Activated B cell treated with CpG ODN at 0.5 μM for 24 hours (primary cell): ENCODE results near the gene ZNF618. TPM values are rescaled to one million over a fixed set of nuclear protein-coding genes. Genes with fewer than 3 reads are reported as not detected.

Source experiments
- ATAC-seq: fragments of 200-7000 bp; cut with Tn5 transposase; one replicate; pipeline ENCODE4 v1.10.0; 2021; ENCODE audit warnings: low read depth, mild to moderate bottlenecking, moderate library complexity
- CTCF ChIA-PET: fragments of 350-600 bp; sonication (Branson Sonifier 250); formaldehyde crosslinking; loops from one replicate; lab custom pipeline; 2021; ENCODE audit warnings: antibody characterized with exemption; lab: Charles Lee
- POLR2A ChIA-PET: fragments of 350-600 bp; sonication (Branson Sonifier 250); formaldehyde crosslinking; loops from one replicate; lab custom pipeline; 2021; ENCODE audit warnings: antibody characterized with exemption; lab: Charles Lee
- DNase-seq: peaks from one replicate; pipeline ENCODE4 v3.0.0; 2022
- H3K27ac Mint-ChIP-seq: one replicate; pipeline ENCODE4 v1.8.0; 2020; ENCODE audit warnings: mixed read lengths
- H3K27me3 Mint-ChIP-seq: one replicate; pipeline ENCODE4 v1.8.0; 2021; ENCODE audit warnings: mixed read lengths
- H3K36me3 Mint-ChIP-seq: one replicate; pipeline ENCODE4 v1.8.0; 2021; ENCODE audit warnings: low read depth, mixed read lengths
- H3K4me1 Mint-ChIP-seq: one replicate; pipeline ENCODE4 v1.8.0; 2021; ENCODE audit warnings: mixed read lengths
- H3K4me3 Mint-ChIP-seq: one replicate; pipeline ENCODE4 v1.8.0; 2020; ENCODE audit warnings: mild to moderate bottlenecking, mixed read lengths
- H3K9me3 Mint-ChIP-seq: one replicate; pipeline ENCODE4 v1.8.0; 2020; ENCODE audit warnings: mixed read lengths
- intact Hi-C: fragments of 100-400 bp; cut with micrococcal nuclease; formaldehyde crosslinking; loops from one replicate; pipeline ENCODE4 v1.15.1; 2024
- total RNA-seq: library from RNA; stranded (reverse); gene quantifications from 2 replicates; pipeline ENCODE4 v1.2.3, GENCODE V29; 2022
- TF ChIP-seq, protein P1 (sequence below): fragments of 200-600 bp; IDR thresholded peaks from one replicate; pipeline ENCODE4 v1.8.0; 2022; ENCODE audit warnings: antibody characterized with exemption, mild to moderate bottlenecking

Gene ZNF618
- total RNA-seq, 1 donor from 2014 or later = 0.67 TPM

GRCh38 chr9:113953531-113953930, 77.4 kb downstream of the ZNF618 start:
- Mint-ChIP-seq H3K27ac (no peak overlapping the region), H3K4me3 (no peak overlapping the region), H3K36me3 (no peaks in the 10 kb centered on the region), H3K9me3 (no peaks in the 10 kb centered on the region), H3K4me1 (no peaks in the 10 kb centered on the region), H3K27me3 (no peaks in the 10 kb centered on the region)
- ChIA-PET CTCF (no interaction called here), POLR2A (no interaction called here)
- intact Hi-C loops = no loop called here
- TF ChIP-seq, protein P1, sequence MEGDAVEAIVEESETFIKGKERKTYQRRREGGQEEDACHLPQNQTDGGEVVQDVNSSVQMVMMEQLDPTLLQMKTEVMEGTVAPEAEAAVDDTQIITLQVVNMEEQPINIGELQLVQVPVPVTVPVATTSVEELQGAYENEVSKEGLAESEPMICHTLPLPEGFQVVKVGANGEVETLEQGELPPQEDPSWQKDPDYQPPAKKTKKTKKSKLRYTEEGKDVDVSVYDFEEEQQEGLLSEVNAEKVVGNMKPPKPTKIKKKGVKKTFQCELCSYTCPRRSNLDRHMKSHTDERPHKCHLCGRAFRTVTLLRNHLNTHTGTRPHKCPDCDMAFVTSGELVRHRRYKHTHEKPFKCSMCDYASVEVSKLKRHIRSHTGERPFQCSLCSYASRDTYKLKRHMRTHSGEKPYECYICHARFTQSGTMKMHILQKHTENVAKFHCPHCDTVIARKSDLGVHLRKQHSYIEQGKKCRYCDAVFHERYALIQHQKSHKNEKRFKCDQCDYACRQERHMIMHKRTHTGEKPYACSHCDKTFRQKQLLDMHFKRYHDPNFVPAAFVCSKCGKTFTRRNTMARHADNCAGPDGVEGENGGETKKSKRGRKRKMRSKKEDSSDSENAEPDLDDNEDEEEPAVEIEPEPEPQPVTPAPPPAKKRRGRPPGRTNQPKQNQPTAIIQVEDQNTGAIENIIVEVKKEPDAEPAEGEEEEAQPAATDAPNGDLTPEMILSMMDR = no peak
- DNase-seq (no peak), ATAC-seq (no peak)

DNA sequence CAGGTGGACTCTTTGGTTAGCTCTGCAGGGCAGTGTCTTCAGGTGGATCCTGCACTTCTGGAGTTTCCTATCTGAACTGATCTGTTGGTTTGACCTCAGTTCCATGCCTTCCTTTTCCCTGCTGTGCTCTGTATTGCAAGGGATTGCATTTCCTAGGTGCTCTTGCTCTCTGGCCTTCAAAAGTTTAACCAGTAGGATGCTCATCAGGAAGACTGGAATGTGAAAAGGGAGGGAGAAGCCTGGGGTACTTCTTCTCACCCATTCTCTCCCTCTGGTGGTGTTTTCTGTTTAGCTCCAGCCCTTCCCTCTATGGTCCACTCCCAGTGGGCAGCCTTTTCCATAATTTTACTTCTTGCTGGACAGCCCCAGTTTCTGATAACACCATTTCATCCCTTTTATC, 78.5 kb downstream of the ZNF618 start:
- H3K4me1 Mint-ChIP-seq = no peaks in the 10 kb centered on the region
- ATAC-seq (no peak), DNase-seq (no peak)
- H3K27me3 Mint-ChIP-seq = no peaks in the 10 kb centered on the region
- H3K4me3 Mint-ChIP-seq = no peak overlapping the region
- H3K36me3 Mint-ChIP-seq = no peaks in the 10 kb centered on the region
- TF ChIP-seq, protein P1 = no peak
- CTCF ChIA-PET = no interaction called here
- intact Hi-C loops = no loop called here
- POLR2A ChIA-PET = no interaction called here
- no peak overlapping the region for H3K27ac Mint-ChIP-seq
- H3K9me3 Mint-ChIP-seq = no peaks in the 10 kb centered on the region

DNA sequence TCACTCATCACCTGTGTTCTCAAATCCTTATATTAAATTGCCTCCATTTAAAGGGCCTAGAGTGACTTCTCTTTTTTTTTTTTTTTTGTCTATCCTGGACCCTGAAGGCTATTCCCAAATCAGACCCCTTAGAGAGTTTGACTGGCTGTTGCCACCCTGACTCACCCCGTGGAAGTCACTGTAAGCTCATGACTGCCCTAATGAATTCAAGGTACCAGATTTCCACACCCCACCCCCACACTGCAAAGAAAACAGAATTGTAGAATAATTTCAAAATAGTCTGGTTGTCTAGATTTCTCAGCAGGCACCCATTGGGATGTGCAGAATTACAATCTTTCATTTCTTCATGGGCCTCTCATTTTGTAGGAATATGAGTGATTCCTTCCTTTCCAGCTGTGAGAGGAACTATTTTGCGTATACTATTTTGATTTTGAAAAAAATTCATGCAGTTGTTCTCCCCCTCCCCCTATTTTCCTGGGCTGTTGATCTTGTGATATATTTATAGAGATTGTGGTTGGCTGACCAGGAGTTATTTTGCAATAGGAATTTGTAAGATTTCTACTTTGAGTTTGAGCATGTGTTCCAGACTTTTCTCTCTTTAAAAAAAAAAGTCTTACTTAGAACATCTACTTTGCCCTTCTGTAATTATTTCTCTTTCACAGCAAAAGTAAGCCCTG, 79.1 kb downstream of the ZNF618 start:
- intact Hi-C loops = no loop called here
- Mint-ChIP-seq H3K36me3 (no peaks in the 10 kb centered on the region), H3K27ac (no peak overlapping the region), H3K4me1 (no peaks in the 10 kb centered on the region), H3K27me3 (no peaks in the 10 kb centered on the region), H3K4me3 (no peak overlapping the region), H3K9me3 (no peaks in the 10 kb centered on the region)
- ATAC-seq (no peak), DNase-seq (no peak)
- CTCF ChIA-PET = no interaction called here
- POLR2A ChIA-PET = no interaction called here
- TF ChIP-seq, protein P1 = no peak

DNA sequence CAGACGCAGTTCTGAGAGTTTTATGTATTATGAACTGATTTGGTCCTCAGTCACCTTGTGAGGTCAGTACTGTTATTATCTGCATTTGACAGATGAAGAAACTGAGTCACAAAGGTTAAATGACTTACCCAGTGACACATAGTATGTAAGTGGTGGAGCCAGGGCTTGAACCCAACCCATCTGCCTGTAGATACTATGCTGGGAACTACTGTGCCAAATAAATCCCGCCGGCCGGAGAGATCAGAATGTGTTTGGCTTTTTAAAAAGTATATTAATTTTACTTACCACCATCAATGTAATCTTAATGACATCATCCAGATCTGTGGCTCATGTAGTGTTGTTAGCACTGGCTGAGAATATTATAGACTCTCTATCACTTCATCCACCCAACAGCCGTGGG, 80.8 kb downstream of the ZNF618 start:
- TF ChIP-seq, protein P1 = no peak
- H3K9me3 Mint-ChIP-seq = no peaks in the 10 kb centered on the region
- H3K4me3 Mint-ChIP-seq = no peak overlapping the region
- H3K27me3 Mint-ChIP-seq = no peaks in the 10 kb centered on the region
- ChIA-PET CTCF (no interaction called here), POLR2A (interaction anchor here (0.6 kb wide), 1 partner anchor 19 kb away, joined by 7 read pairs; no protein-coding TSS in a partner anchor)
- DNase-seq (no peak), ATAC-seq (no peak)
- no peak overlapping the region for H3K27ac Mint-ChIP-seq
- no peaks in the 10 kb centered on the region for H3K4me1 Mint-ChIP-seq
- H3K36me3 Mint-ChIP-seq = no peaks in the 10 kb centered on the region
- intact Hi-C loops = no loop called here

DNA sequence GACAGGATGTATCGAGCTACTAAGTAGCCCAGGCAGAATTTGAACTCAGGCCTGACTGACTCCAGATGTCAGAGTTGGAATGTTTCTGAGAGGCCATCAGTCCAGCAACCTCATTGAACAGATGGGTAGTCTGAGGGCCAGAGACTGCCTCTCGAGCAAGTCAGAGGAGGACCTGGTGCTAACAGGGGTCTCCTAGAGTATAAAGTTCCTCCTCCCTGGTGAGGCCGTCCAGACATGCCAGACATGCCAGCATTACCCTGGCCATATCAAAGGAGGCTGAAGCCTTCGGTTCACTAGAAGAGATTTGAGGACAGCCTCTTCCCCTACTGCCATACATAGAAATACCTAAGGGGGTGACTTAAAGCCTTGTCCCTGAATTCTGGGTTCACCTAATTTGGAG, 81.2 kb downstream of the ZNF618 start:
- H3K27me3 Mint-ChIP-seq = no peaks in the 10 kb centered on the region

More for the DNA sequence above, 81.2 kb downstream of the ZNF618 start:
- intact Hi-C loops = no loop called here
- no peak for DNase-seq
- H3K4me1 Mint-ChIP-seq = no peaks in the 10 kb centered on the region
- POLR2A ChIA-PET = no interaction called here
- no peaks in the 10 kb centered on the region for H3K9me3 Mint-ChIP-seq
- H3K36me3 Mint-ChIP-seq = no peaks in the 10 kb centered on the region
- H3K4me3 Mint-ChIP-seq = no peak overlapping the region
- no peak for ATAC-seq
- H3K27ac Mint-ChIP-seq = no peak overlapping the region
- CTCF ChIA-PET = no interaction called here
- TF ChIP-seq, protein P1 = no peak
